ENCODE measurements around the gene ALG11.

The ALG11 gene

DNA sequence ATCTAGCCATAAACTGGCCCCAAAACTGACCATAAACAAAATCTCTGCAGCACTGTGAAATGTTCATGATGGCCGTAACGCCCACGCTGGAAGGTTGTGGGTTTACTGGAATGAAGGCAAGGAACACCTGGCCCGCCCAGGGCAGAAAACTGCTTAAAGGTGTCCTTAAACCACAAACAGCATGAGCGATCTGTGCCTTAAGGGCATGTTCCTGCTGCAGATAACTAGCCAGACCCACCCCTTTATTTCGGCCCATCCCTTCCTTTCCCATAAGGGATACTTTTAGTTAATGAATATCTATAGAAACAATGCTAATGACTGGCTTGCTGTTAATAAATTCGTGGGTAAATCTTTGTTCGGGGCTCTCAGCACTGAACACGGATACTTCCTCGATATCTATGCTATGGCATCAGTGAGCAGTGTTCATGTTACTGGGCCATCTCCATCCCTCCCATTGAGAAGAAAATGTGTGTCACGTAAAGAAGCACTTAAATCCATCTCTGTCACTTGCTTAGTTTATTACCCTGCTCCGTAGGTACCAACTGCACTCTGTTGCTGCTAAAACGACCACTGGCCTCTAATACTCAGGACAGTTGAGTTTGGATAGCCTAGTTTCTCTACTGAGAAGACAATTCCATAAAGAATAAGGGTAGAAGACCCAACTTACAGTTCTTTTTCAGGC is 6.2 kb upstream of the ALG11 start:
- Mint-ChIP-seq H3K27me3 (ENCODE audit: low read depth) (no peaks in the 10 kb centered on the region), H3K36me3 (ENCODE audit: low read depth) (peaks cover 7% of the 10 kb centered on the region), H3K4me1 (peaks cover 17% of the 10 kb centered on the region), H3K4me3 (no peak overlapping the region), H3K27ac (no peak overlapping the region), H3K9me3 (no peaks in the 10 kb centered on the region)
- TF ChIP-seq, protein P1, sequence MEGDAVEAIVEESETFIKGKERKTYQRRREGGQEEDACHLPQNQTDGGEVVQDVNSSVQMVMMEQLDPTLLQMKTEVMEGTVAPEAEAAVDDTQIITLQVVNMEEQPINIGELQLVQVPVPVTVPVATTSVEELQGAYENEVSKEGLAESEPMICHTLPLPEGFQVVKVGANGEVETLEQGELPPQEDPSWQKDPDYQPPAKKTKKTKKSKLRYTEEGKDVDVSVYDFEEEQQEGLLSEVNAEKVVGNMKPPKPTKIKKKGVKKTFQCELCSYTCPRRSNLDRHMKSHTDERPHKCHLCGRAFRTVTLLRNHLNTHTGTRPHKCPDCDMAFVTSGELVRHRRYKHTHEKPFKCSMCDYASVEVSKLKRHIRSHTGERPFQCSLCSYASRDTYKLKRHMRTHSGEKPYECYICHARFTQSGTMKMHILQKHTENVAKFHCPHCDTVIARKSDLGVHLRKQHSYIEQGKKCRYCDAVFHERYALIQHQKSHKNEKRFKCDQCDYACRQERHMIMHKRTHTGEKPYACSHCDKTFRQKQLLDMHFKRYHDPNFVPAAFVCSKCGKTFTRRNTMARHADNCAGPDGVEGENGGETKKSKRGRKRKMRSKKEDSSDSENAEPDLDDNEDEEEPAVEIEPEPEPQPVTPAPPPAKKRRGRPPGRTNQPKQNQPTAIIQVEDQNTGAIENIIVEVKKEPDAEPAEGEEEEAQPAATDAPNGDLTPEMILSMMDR (IDR thresholded peaks at IDR 0.05; ENCODE audit: unreplicated experiment in 3 of 3) = no peak

DNA sequence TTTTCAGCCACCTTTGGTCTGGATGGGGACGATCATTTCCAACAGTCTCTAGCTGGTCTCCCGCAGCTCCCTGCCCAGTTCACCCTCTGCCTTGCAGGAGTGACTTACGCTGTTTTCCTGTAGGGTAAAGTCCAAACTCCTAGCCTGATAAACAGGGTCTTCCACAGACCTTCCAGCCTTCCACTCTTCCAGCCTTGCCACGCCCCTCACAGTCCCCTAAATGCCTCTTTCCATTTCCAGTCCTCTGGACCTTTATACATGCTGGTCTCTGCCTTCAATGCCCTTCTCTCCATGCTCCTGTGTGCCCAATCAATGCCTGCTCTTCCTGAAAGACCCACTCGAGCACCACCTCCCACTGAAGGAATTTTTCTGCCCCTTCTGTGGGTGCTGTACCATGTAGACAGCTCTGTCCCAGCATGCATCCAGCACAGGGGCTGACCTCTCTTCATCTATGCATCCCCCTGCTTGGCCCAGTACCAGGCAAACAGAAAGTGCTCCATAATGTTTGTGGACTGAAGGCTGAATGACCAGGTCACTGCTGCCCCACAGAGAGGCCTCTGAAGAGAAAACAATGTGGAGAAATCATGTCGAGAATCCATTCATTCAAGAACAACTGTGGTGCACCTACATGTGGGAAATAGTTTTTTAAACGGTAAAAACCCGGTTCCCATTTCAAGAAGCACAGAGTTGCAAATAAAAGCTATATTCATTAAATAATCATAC is 5.5 kb upstream of the ALG11 start:
- H3K4me3 Mint-ChIP-seq = no peak overlapping the region

DNA sequence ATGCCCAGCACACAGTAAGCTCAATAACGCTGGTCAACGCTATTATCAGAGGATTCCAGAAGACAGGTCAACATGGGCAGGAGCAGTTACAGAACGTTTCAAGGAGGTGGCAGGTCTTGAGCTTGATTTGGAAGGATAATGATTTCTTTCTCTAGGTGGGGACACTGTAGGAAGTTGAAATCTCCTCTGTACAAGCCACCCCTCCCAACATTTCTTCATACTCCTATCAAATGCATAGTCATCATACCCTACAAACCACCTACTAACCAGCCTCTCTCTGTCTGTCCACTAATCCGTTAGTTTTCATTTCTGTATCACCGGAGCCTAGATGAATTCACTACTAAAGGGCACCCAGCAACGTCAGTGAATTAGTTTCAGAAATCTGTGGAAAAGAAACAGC is 2.3 kb upstream of the ALG11 start:
- Mint-ChIP-seq H3K27me3 (ENCODE audit: low read depth) (no peaks in the 10 kb centered on the region), H3K36me3 (ENCODE audit: low read depth) (peaks cover 7% of the 10 kb centered on the region), H3K4me1 (peaks cover 23% of the 10 kb centered on the region), H3K27ac (peak overlapping the region in 1 of 3 experiments; percentile 14), H3K9me3 (no peaks in the 10 kb centered on the region), H3K4me3 (peak overlapping the region; percentile 92 to 100 (median 99))
- TF ChIP-seq, protein P1 (IDR thresholded peaks at IDR 0.05; ENCODE audit: unreplicated experiment in 3 of 3) = no peak

More for the DNA sequence above, 5.5 kb upstream of the ALG11 start:
- no peaks in the 10 kb centered on the region for H3K9me3 Mint-ChIP-seq
- no peak overlapping the region for H3K27ac Mint-ChIP-seq
- TF ChIP-seq, protein P1 (IDR thresholded peaks at IDR 0.05; ENCODE audit: unreplicated experiment in 3 of 3) = no peak
- H3K36me3 Mint-ChIP-seq (ENCODE audit: low read depth) = peaks cover 7% of the 10 kb centered on the region
- peaks cover 17% of the 10 kb centered on the region for H3K4me1 Mint-ChIP-seq
- H3K27me3 Mint-ChIP-seq (ENCODE audit: low read depth) = no peaks in the 10 kb centered on the region

DNA sequence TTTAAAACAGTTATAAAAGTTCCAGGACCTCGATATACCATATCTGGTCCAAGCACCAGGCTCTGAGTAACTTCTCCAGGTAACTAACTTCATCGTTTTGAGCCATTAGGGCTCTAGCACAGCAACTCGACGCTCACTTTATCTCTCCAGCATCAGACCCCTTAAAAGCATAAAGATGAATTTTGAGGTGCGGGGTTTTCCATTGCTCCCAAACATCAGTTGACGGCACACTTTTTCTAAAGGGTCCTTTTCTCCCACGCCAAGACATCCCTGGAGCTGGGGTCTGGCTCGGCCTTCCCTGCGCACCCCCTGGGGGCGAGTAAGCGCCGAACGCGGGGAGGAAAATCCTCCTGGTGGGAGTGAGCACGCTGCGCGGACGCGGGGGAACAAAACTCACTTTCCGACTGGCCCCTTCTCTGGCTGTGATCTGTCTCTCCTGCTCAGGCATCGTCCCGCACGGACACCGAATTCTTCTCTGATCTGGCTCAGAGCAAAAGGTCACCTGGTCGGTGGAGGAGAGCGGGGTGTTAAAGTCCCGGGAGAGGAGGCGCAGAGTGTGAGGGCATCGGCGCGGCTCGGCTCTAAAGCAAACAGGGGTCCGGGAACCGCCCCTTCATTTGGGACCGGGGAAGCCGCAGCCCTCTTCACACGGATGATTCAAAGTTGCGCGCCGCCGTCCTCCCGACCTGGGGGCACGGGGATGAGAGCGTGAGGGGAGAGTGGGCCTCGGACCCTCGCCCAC is 1.1 kb upstream of the ALG11 start, which contains the start of gene ATP7B:
TSS of gene ATP7B (minus strand) at position 561 of the 742 bp plus-strand sequence. CDS start at position 448, 113 bp downstream.
- Mint-ChIP-seq H3K4me3 (peak within 1 kb of the TSS; percentile 92 to 100 (median 99)), H3K36me3 (ENCODE audit: low read depth) (peaks cover 17% of the 10 kb centered on the region), H3K4me1 (peaks cover 23% of the 10 kb centered on the region), H3K27ac (peak within 1 kb of the TSS; percentile 91 to 94 (median 94)), H3K27me3 (ENCODE audit: low read depth) (no peaks in the 10 kb centered on the region), H3K9me3 (no peaks in the 10 kb centered on the region)
- TF ChIP-seq, protein P1 (IDR thresholded peaks at IDR 0.05; ENCODE audit: unreplicated experiment in 3 of 3) = peak in 1 of 3 experiments; percentile 7

DNA sequence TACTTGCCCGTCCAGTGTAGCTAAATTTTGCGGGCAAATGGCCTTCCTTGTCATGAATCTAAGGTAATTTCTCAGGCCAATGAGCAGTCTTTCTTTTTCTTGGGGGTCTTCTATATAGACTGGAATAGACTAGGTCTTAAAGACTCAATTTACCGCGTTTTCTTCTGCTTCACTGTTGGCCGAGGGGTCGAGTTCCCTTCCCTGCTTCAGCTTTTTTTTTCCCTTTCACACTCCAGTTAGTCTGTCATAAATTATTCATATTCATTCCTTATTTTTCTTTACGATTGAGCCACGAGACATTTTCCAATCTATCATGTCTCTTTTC is 276 bp downstream of the ALG11 start:
- peak overlapping the region; percentile 91 to 94 (median 94) for H3K27ac Mint-ChIP-seq
- TF ChIP-seq, protein P1 (IDR thresholded peaks at IDR 0.05; ENCODE audit: unreplicated experiment in 3 of 3) = no peak
- peaks cover 23% of the 10 kb centered on the region for H3K4me1 Mint-ChIP-seq
- H3K4me3 Mint-ChIP-seq = peak overlapping the region; percentile 92 to 100 (median 99)
- peaks cover 22% of the 10 kb centered on the region for H3K36me3 Mint-ChIP-seq (ENCODE audit: low read depth)
- no peaks in the 10 kb centered on the region for H3K27me3 Mint-ChIP-seq (ENCODE audit: low read depth)
- H3K9me3 Mint-ChIP-seq = no peaks in the 10 kb centered on the region

Data from nephron (organoid).